Ishikawa (cell line): Measurements from ENCODE around the gene FGF12.

ENCODE experiments used
- CEBPB ChIP-seq: IDR thresholded peaks from 2 replicates; pipeline ENCODE4 v1.6.1; 2012
- CREB1 ChIP-seq: IDR thresholded peaks from 2 replicates; pipeline ENCODE4 v1.6.1; 2012; ENCODE audit warnings: low read depth
- EGR1 ChIP-seq: IDR thresholded peaks from 2 replicates; pipeline ENCODE4 v1.6.1; 2012
- EP300 ChIP-seq: IDR thresholded peaks from 2 replicates; pipeline ENCODE4 v1.6.1; 2012; ENCODE audit warnings: borderline replicate concordance
- FOXM1 ChIP-seq: IDR thresholded peaks from 2 replicates; pipeline ENCODE4 v1.6.1; 2012; ENCODE audit warnings: low read depth, borderline replicate concordance
- NFIC ChIP-seq: IDR thresholded peaks from 2 replicates; pipeline ENCODE4 v1.6.1; 2012
- RAD21 ChIP-seq: IDR thresholded peaks from 2 replicates; pipeline ENCODE4 v1.6.1; 2012; ENCODE audit warnings: low read depth
- TAF1 ChIP-seq: IDR thresholded peaks from 2 replicates; pipeline ENCODE4 v1.6.1; 2012; ENCODE audit warnings: low read depth, mild to moderate bottlenecking
- TCF12 ChIP-seq: IDR thresholded peaks from 2 replicates; pipeline ENCODE4 v1.6.1; 2012; ENCODE audit warnings: low read depth
- TEAD4 ChIP-seq: IDR thresholded peaks from 2 replicates; pipeline ENCODE4 v1.6.1; 2012
- YY1 ChIP-seq: IDR thresholded peaks from 2 replicates; pipeline ENCODE4 v1.6.1; 2012; ENCODE audit warnings: low read depth
- ZBTB7A ChIP-seq: IDR thresholded peaks from 2 replicates; pipeline ENCODE4 v1.6.1; 2012; ENCODE audit warnings: low read depth
- TF ChIP-seq, protein P1 (sequence below): IDR thresholded peaks from 2 replicates; pipeline ENCODE4 v1.6.1; 2012; ENCODE audit warnings: low read depth, mild to moderate bottlenecking
- TF ChIP-seq, protein P2 (sequence below): IDR thresholded peaks from 2 replicates; pipeline ENCODE4 v1.6.1; 2012
- TF ChIP-seq, protein P3 (sequence below): IDR thresholded peaks from 2 replicates; pipeline ENCODE4 v1.6.1; 2012

Gene FGF12

DNA sequence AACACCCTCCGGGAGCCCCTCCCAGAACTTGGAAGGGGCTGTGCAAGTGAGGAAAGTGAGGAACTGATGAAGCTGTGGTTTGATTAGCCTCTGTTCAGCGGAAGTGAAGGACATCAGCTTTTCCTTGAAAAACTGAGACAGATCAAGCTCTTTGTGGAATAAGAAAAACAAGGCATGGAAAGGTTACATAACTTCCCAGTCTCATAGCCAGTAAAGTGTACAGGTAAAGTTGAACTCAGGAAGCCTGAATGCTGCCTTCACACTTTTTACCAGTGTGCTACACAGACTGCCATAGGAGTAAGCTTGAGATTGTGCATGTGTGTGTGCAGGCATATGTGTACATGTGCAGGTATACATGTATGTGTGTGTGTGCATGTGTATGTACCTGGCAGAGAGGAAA lies 293.2 kb downstream of the FGF12 start:
- no peak for TF ChIP-seq EP300
- TF ChIP-seq RAD21 = no peak
- TF ChIP-seq FOXM1 = no peak

DNA sequence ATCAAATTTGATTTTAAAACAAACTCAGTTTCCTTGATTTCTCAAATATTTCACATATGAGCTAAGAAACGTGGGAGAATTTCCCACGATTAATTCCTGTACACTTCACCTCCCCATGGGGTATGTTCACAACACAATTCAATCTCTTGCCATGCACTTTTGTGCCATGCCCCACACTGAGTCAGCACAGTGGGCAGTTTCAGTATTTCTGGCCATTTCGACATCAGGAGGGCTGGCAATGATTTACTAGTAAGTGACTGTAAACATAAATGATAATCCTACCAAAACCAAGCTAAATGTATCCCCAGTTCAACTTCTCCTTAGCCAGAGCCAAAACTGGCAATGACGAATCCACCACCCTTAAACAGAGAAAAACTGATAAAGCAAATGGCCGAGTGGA lies 293.6 kb downstream of the FGF12 start:
- TF ChIP-seq EP300 (no peak), CEBPB (peak; percentile 54; the same call in 1 of the 2 replicates), TEAD4 (no peak)

DNA sequence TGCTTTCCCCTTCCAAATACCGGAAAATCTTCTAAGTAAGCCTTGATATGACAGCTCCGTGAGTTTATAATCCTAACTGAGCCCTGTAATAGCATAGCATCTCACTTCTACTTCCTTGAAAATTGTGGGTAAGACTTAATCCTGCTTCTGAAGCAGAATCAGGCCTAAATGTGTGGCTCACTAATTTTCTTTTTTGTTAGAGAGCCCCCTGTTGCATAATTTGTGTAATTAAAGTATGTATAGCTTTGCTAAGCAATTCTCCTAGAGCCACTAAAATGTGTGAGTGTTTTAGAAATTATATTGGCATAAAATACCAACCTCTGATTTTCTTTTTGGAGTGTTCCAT lies 304.4 kb downstream of the FGF12 start:
- TF ChIP-seq NFIC (no peak), RAD21 (peak; percentile 53)
- TF ChIP-seq, protein P1, sequence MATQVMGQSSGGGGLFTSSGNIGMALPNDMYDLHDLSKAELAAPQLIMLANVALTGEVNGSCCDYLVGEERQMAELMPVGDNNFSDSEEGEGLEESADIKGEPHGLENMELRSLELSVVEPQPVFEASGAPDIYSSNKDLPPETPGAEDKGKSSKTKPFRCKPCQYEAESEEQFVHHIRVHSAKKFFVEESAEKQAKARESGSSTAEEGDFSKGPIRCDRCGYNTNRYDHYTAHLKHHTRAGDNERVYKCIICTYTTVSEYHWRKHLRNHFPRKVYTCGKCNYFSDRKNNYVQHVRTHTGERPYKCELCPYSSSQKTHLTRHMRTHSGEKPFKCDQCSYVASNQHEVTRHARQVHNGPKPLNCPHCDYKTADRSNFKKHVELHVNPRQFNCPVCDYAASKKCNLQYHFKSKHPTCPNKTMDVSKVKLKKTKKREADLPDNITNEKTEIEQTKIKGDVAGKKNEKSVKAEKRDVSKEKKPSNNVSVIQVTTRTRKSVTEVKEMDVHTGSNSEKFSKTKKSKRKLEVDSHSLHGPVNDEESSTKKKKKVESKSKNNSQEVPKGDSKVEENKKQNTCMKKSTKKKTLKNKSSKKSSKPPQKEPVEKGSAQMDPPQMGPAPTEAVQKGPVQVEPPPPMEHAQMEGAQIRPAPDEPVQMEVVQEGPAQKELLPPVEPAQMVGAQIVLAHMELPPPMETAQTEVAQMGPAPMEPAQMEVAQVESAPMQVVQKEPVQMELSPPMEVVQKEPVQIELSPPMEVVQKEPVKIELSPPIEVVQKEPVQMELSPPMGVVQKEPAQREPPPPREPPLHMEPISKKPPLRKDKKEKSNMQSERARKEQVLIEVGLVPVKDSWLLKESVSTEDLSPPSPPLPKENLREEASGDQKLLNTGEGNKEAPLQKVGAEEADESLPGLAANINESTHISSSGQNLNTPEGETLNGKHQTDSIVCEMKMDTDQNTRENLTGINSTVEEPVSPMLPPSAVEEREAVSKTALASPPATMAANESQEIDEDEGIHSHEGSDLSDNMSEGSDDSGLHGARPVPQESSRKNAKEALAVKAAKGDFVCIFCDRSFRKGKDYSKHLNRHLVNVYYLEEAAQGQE = no peak

DNA sequence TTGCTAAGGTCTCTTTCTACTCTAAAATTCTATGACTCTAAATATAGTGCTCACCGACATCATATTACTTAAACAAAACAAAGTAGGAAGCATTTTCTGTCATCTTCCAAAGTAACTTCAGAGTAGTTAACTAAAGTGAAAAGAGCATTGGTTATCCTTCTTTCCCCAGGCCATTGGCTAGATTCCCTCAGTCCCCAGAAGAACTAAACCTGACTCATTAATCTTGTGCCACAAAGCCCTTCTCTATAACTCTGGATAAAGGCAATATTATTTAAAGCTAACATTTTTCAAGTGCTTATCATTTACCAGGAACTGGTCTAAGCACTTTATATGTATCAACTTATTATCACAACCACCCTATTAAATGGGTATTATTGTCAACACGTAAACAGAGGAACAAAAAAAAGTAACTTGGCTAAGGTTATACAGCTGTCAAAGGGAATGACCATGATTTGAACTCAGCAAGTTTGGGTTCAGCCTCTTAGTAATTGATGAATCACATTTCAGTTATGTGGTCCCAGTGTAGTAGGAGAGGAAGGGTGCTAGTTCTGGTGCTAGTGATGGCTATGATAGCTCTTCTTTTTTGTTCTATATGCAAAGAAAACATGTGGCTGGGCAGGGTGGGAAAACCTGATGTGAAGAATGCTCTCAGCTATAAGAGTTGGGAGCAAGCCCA lies 304.9 kb downstream of the FGF12 start:
- TF ChIP-seq TAF1 (no peak), CEBPB (no peak), YY1 (no peak), ZBTB7A (no peak), NFIC (no peak)
- TF ChIP-seq, protein P1 = no peak

DNA sequence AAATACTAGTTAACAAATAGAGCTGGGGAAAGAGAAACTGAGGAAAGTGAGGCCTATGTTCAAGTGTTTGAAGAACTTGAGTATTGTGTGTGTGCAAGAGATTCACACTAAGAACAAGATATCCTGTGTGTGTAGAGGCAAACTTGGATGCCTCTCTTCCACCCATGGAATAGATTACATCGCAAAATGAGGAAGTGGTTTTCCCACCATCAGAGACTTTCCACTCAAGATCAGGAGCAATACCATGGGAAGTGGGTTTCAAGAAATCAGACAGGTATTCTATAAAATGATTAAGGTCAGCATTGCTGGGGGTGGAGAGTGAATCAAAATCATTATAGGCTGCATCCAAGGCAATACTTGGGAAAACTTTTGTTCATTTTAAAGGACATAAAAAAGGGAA lies 308.0 kb downstream of the FGF12 start:
- TF ChIP-seq, protein P1 = no peak
- TF ChIP-seq EP300 = no peak
- no peak for TF ChIP-seq FOXM1
- TF ChIP-seq CEBPB = no peak
- TF ChIP-seq, protein P2, sequence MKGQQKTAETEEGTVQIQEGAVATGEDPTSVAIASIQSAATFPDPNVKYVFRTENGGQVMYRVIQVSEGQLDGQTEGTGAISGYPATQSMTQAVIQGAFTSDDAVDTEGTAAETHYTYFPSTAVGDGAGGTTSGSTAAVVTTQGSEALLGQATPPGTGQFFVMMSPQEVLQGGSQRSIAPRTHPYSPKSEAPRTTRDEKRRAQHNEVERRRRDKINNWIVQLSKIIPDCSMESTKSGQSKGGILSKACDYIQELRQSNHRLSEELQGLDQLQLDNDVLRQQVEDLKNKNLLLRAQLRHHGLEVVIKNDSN = no peak
- TF ChIP-seq TCF12 = no peak
- TF ChIP-seq CREB1 = no peak
- no peak for TF ChIP-seq RAD21

DNA sequence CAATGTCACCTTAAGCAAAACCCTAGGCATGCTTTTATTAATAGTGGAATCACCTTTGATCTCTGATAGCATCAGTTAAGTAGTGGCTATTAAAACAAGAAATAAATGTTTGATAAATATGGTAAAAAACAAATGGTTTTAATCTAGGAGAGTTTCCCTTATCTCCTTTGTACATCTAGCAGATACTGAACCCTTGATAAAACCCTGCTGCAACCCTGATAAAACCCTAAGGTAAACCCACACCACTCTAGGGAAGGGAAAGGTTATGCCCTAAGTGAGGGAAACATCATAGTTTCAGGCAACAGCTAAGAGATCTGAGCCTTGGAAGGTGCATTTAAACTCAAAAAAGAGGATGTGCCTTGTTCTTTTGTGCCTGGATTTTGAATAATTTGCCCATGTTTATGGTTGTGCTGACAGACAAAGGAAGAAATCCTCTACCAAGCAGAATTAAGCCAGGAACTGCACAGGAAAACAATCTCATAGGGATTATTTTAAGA lies 309.7 kb downstream of the FGF12 start:
- TF ChIP-seq RAD21 (no peak), YY1 (no peak), EP300 (no peak), TAF1 (no peak), CEBPB (no peak), NFIC (no peak), EGR1 (no peak), TCF12 (no peak), FOXM1 (no peak)
- TF ChIP-seq, protein P1 = no peak
- TF ChIP-seq, protein P2 = no peak
- TF ChIP-seq, protein P3, sequence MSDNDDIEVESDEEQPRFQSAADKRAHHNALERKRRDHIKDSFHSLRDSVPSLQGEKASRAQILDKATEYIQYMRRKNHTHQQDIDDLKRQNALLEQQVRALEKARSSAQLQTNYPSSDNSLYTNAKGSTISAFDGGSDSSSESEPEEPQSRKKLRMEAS = no peak
